Endothelial cell of umbilical vein (primary cell): Measurements from ENCODE around the gene HSPD1. TPM values are rescaled to one million over a fixed set of nuclear protein-coding genes. Genes with fewer than 3 reads are reported as not detected.

Source experiments
- BruUV-seq: library from RNA; stranded (reverse); fragments of 400-500 nt; replicated peaks from 2 replicates; lab custom pipeline; 2021; lab: Mats Ljungman, UMichigan
- CTCF ChIA-PET: fragments of 300-600, 350-600 bp; sonication (Branson Sonifier 250); formaldehyde crosslinking; loops from one replicate; lab custom pipeline; 2021; ENCODE audit warnings: antibody characterized with exemption, inconsistent platforms; lab: Charles Lee
- POLR2A ChIA-PET: fragments of 300-600, 350-600 bp; sonication (Branson Sonifier 250); formaldehyde crosslinking; loops from one replicate; lab custom pipeline; 2021; ENCODE audit warnings: antibody characterized with exemption, inconsistent platforms; lab: Charles Lee
- DNase-seq: peaks from one replicate; pipeline ENCODE4 v3.0.0-alpha.2; 2011; ENCODE audit warnings: low read depth, low spot score
- FAIRE-seq: peaks from 2 replicates; lab custom pipeline; 2011; peaks lifted over from hg19 to GRCh38; lab: Jason Lieb, UNC
- H2AFZ ChIP-seq: 2 replicates; pipeline ENCODE4 v1.6.0; 2012; ENCODE audit warnings: low read depth, low read length, control low read depth, inconsistent platforms
- H3K27ac ChIP-seq: 2 replicates; pipeline ENCODE4 v1.5.1; 2011; ENCODE audit warnings: low read depth, mild to moderate bottlenecking, control low read depth, low read length, moderate library complexity; ENCODE audit not compliant: insufficient read depth
- H3K27me3 ChIP-seq, 2 experiments: 2 replicates each; pipeline versions ENCODE4 v1.6.0 to v1.6.1; 2011; ENCODE audit warnings: low read length in 2 of 2, mixed read lengths in 1 of 2; ENCODE audit not compliant: control insufficient read depth in 2 of 2, insufficient read depth in 2 of 2
- H3K36me3 ChIP-seq, 2 experiments: 2 replicates in 1 of 2; 3 replicates in 1 of 2; pipeline ENCODE4 v1.5.1; 2011; ENCODE audit warnings: low read length in 2 of 2, mild to moderate bottlenecking in 1 of 2, moderate library complexity in 1 of 2; ENCODE audit not compliant: control insufficient read depth in 2 of 2, insufficient read depth in 2 of 2; ENCODE audit errors: extremely low read depth in 1 of 2
- H3K4me1 ChIP-seq: 3 replicates; pipeline ENCODE4 v1.5.1; 2011; ENCODE audit warnings: mild to moderate bottlenecking, low read length; ENCODE audit not compliant: control insufficient read depth, insufficient read depth; ENCODE audit errors: extremely low read depth
- H3K4me2 ChIP-seq: 2 replicates; pipeline ENCODE4 v1.6.1; 2011; ENCODE audit warnings: low read length, control low read depth, mixed read lengths; ENCODE audit not compliant: insufficient read depth
- H3K4me3 ChIP-seq, 3 experiments: fragments of 200-600 bp in 1 of 3; sonication (generic), shearing (Covaris generic) in 1 of 3; replicated peaks in 1 of 3; 2 replicates each; pipeline ENCODE4 v1.5.1; 2011 to 2016; ENCODE audit warnings: control low read depth in 3 of 3, low read length in 3 of 3, mild to moderate bottlenecking in 2 of 3, inconsistent platforms in 1 of 3, low read depth in 1 of 3, moderate library complexity in 1 of 3; ENCODE audit not compliant: insufficient read depth in 1 of 3
- H3K79me2 ChIP-seq: 2 replicates; pipeline ENCODE4 v1.6.0; 2012; ENCODE audit warnings: low read length, inconsistent platforms; ENCODE audit not compliant: control insufficient read depth, insufficient read depth
- H3K9ac ChIP-seq: replicated peaks from 2 replicates; pipeline ENCODE3; 2011; ENCODE audit warnings: low read length, control low read depth; ENCODE audit not compliant: insufficient read depth; ENCODE audit errors: extremely low read depth
- H3K9me1 ChIP-seq: replicated peaks from 3 replicates; pipeline ENCODE4 v1.6.0; 2011; ENCODE audit warnings: mild to moderate bottlenecking, low read length; ENCODE audit not compliant: control insufficient read depth, insufficient read depth; ENCODE audit errors: extremely low read depth
- H3K9me3 ChIP-seq: replicated peaks from 2 replicates; pipeline ENCODE4 v1.5.1; 2012; ENCODE audit warnings: low read length, inconsistent platforms; ENCODE audit not compliant: control insufficient read depth, insufficient read depth
- H4K20me1 ChIP-seq: replicated peaks from 2 replicates; pipeline ENCODE3; 2011; ENCODE audit warnings: mild to moderate bottlenecking, low read length; ENCODE audit not compliant: control insufficient read depth, insufficient read depth; ENCODE audit errors: extremely low read depth
- CTCF ChIP-seq, 2 donors: IDR thresholded peaks; 1 replicate in 1 of 2; 2 replicates in 1 of 2; pipeline ENCODE4 v1.5.1; 2011; ENCODE audit warnings: low read length in 2 of 2, mild to moderate bottlenecking in 2 of 2, moderate library complexity in 2 of 2, control low read depth in 1 of 2, inconsistent platforms in 1 of 2, low read depth in 1 of 2; ENCODE audit not compliant: insufficient read depth in 1 of 2; ENCODE audit errors: extremely low read depth in 1 of 2
- EZH2 ChIP-seq: IDR thresholded peaks from 2 replicates; pipeline ENCODE4 v1.6.1; 2012; ENCODE audit warnings: borderline replicate concordance, low read depth, mild to moderate bottlenecking, moderate library complexity, low read length, inconsistent platforms; ENCODE audit not compliant: severe bottlenecking
- FOS ChIP-seq: IDR thresholded peaks from 2 replicates; pipeline ENCODE4 v1.6.1; 2011; ENCODE audit warnings: mild to moderate bottlenecking, low read length, moderate library complexity, borderline replicate concordance; ENCODE audit not compliant: insufficient read depth
- GATA2 ChIP-seq: IDR thresholded peaks from 2 replicates; pipeline ENCODE4 v1.7.0; 2011; ENCODE audit warnings: low read depth, mild to moderate bottlenecking, moderate library complexity, mixed read lengths, low read length; ENCODE audit not compliant: insufficient read length, insufficient read depth
- JUN ChIP-seq: IDR thresholded peaks from 2 replicates; pipeline ENCODE4 v1.6.1; 2011; ENCODE audit warnings: borderline replicate concordance, low read depth; ENCODE audit not compliant: insufficient read length, insufficient read depth
- MAX ChIP-seq: IDR thresholded peaks from 2 replicates; pipeline ENCODE4 v1.6.1; 2011; ENCODE audit not compliant: insufficient read depth, insufficient read length
- MYC ChIP-seq: IDR thresholded peaks from one replicate; pipeline ENCODE4 v1.6.1; 2011; ENCODE audit warnings: mild to moderate bottlenecking, low read depth, low read length
- POLR2A ChIP-seq: IDR thresholded peaks from 2 replicates; pipeline ENCODE4 v1.6.1; 2012; ENCODE audit warnings: low read depth, mild to moderate bottlenecking, control low read depth, low read length
- POLR2AphosphoS5 ChIP-seq: IDR thresholded peaks from 2 replicates; pipeline ENCODE4 v1.6.1; 2012; ENCODE audit warnings: low read depth, mild to moderate bottlenecking, control low read depth, low read length, moderate library complexity; ENCODE audit not compliant: insufficient read depth
- dilution Hi-C: fragments of 300-500 bp; cut with MboI; formaldehyde crosslinking; loops from one replicate; pipeline ENCODE4 v1.15.0; 2019; ENCODE audit warnings: low sequenced_read_pairs; ENCODE audit not compliant: extremely low pct_ligation_motif_present
- intact Hi-C: fragments of 100-400 bp; cut with micrococcal nuclease; formaldehyde crosslinking; loops from one replicate; pipeline ENCODE4 v1.10.0; 2022
- polyA plus RNA-seq, 4 experiments: library from polyadenylated mRNA; depleted of rRNA in 3 of 4; stranded (reverse) in 3 of 4; unstranded in 1 of 4; fragments of >200 nt; gene quantifications; 2 replicates each; pipeline versions ENCODE4 v1.2.1 to v1.2.3, GENCODE V29; 2011 to 2012; ENCODE audit warnings: missing spikeins in 1 of 4
- total RNA-seq: library from RNA; stranded (reverse); gene quantifications from 2 replicates; pipeline ENCODE4 v1.2.3, GENCODE V29; 2021

HSPD1 gene
- total and polyA plus RNA-seq, 2 donors (not counting 3 experiments of a cell fraction or from before 2014, with no cell fraction given): 73.2 to 337 TPM

GRCh38 chr2:197460649-197461048 lies 39.0 kb downstream of the HSPD1 start:
- TF ChIP-seq CTCF (IDR thresholded peaks at IDR 0.05; ENCODE audit: extremely low read depth in 1 of 2, insufficient read depth in 1 of 2, low read depth in 1 of 2, low read length in 2 of 2): no peak
- no peak overlapping the region for H3K4me2 ChIP-seq
- peaks cover 41% of the 10 kb centered on the region for H3K79me2 ChIP-seq
- FAIRE-seq (no peak), DNase-seq (no peak)
- no peaks in the 10 kb centered on the region for H3K9me1 ChIP-seq
- intact Hi-C loops: no loop called here
- no peaks in the 10 kb centered on the region for H4K20me1 ChIP-seq
- no TSS peak for BruUV-seq
- H3K4me3 ChIP-seq: no peak overlapping the region
- no peaks in the 10 kb centered on the region for H3K9me3 ChIP-seq
- no peaks in the 10 kb centered on the region for H3K4me1 ChIP-seq
- H2AFZ ChIP-seq: no peak overlapping the region
- ChIA-PET POLR2A (interaction anchor here (0.7 kb wide), 2 partner anchors 84 to 980 kb away, joined by 3 to 7 read pairs; no protein-coding TSS in a partner anchor), CTCF (interaction anchor here (1.6 kb wide), 1 partner anchor 16 kb away, joined by 5 read pairs; no protein-coding TSS in a partner anchor)
- no peak overlapping the region for H3K27ac ChIP-seq
- peaks cover 7 to 10% of the 10 kb centered on the region in 2 experiments for H3K36me3 ChIP-seq
- dilution Hi-C loops: no loop called here
- no peaks in the 10 kb centered on the region for H3K27me3 ChIP-seq
- H3K9ac ChIP-seq: no peak overlapping the region

- Histone ChIP-seq H3K4me1 (peaks cover 14% of the 10 kb centered on the region), H3K79me2 (peaks cover 52% of the 10 kb centered on the region), H4K20me1 (peaks cover 2% of the 10 kb centered on the region), H3K9me1 (no peaks in the 10 kb centered on the region), H2AFZ (no peak overlapping the region), H3K9ac (no peak overlapping the region), H3K4me3 (no peak overlapping the region), H3K9me3 (no peaks in the 10 kb centered on the region), H3K27me3 (no peaks in the 10 kb centered on the region), H3K36me3 (peaks cover 0 to 3% of the 10 kb centered on the region in 2 experiments), H3K4me2 (no peak overlapping the region), H3K27ac (no peak overlapping the region)
- dilution Hi-C loops: no loop called here
- CTCF ChIA-PET: no interaction called here
- TF ChIP-seq JUN (no peak), EZH2 (no peak), MAX (no peak), POLR2AphosphoS5 (no peak), FOS (no peak), CTCF (IDR thresholded peaks at IDR 0.05; ENCODE audit: extremely low read depth in 1 of 2, insufficient read depth in 1 of 2, low read depth in 1 of 2, low read length in 2 of 2) (no peak), MYC (no peak), GATA2 (no peak), POLR2A (no peak)
- intact Hi-C loops: no loop called here
- POLR2A ChIA-PET: no interaction called here
- no TSS peak for BruUV-seq
- FAIRE-seq: no peak
- no peak for DNase-seq
Measured at GRCh38 chr2:197455428-197455827, 44.2 kb downstream of the HSPD1 start.
